WTC11 (cell line): ENCODE results near the gene HSPBAP1.

Source experiments
- ARID4B ChIP-seq: sonication (generic); formaldehyde crosslinking; IDR thresholded peaks from 2 replicates; pipeline ENCODE4 v1.8.0; 2023; ENCODE audit warnings: missing genetic modification reagents, mild to moderate bottlenecking, borderline replicate concordance
- ATF2 ChIP-seq: sonication (generic); formaldehyde crosslinking; IDR thresholded peaks from 2 replicates; pipeline ENCODE4 v1.8.1; 2022; ENCODE audit warnings: low read depth, missing genetic modification reagents, borderline replicate concordance
- ATF3 ChIP-seq: sonication (generic); formaldehyde crosslinking; conservative IDR thresholded peaks from 2 replicates; pipeline ENCODE4 v1.8.1; 2022; ENCODE audit warnings: mild to moderate bottlenecking, missing genetic modification reagents
- CREB1 ChIP-seq: sonication (generic); formaldehyde crosslinking; IDR thresholded peaks from 2 replicates; pipeline ENCODE4 v1.8.0; 2023; ENCODE audit warnings: mild to moderate bottlenecking, missing genetic modification reagents
- CTCF ChIP-seq: fragments of 200-600 bp; IDR thresholded peaks from 2 replicates; pipeline ENCODE4 v1.8.0; 2022; ENCODE audit warnings: antibody characterized with exemption
- FOXJ3 ChIP-seq: sonication (generic); formaldehyde crosslinking; IDR thresholded peaks from 2 replicates; pipeline ENCODE4 v1.9.0; 2021; ENCODE audit warnings: missing genetic modification reagents, mild to moderate bottlenecking, borderline replicate concordance
- IRF2 ChIP-seq: sonication (generic); formaldehyde crosslinking; IDR thresholded peaks from 2 replicates; pipeline ENCODE4 v1.8.0; 2022; ENCODE audit warnings: low read depth, missing genetic modification reagents, borderline replicate concordance
- RORB ChIP-seq: fragments of 250-450 bp; sonication (Bioruptor Pico); IDR thresholded peaks from 2 replicates; pipeline ENCODE4 v1.9.0; 2021; ENCODE audit warnings: mild to moderate bottlenecking
- USF1 ChIP-seq: sonication (generic); formaldehyde crosslinking; IDR thresholded peaks from 2 replicates; pipeline ENCODE4 v1.8.0; 2022; ENCODE audit warnings: mild to moderate bottlenecking, missing genetic modification reagents
- ZNF416 ChIP-seq: fragments of 250-450 bp; sonication (Bioruptor Pico); IDR thresholded peaks from 2 replicates; pipeline ENCODE4 v1.9.0; 2021; ENCODE audit warnings: mild to moderate bottlenecking, inconsistent platforms
- TF ChIP-seq, protein P1 (sequence below): sonication (generic); formaldehyde crosslinking; IDR thresholded peaks from 2 replicates; pipeline ENCODE4 v1.8.0; 2022; ENCODE audit warnings: mild to moderate bottlenecking, missing genetic modification reagents

DNA sequence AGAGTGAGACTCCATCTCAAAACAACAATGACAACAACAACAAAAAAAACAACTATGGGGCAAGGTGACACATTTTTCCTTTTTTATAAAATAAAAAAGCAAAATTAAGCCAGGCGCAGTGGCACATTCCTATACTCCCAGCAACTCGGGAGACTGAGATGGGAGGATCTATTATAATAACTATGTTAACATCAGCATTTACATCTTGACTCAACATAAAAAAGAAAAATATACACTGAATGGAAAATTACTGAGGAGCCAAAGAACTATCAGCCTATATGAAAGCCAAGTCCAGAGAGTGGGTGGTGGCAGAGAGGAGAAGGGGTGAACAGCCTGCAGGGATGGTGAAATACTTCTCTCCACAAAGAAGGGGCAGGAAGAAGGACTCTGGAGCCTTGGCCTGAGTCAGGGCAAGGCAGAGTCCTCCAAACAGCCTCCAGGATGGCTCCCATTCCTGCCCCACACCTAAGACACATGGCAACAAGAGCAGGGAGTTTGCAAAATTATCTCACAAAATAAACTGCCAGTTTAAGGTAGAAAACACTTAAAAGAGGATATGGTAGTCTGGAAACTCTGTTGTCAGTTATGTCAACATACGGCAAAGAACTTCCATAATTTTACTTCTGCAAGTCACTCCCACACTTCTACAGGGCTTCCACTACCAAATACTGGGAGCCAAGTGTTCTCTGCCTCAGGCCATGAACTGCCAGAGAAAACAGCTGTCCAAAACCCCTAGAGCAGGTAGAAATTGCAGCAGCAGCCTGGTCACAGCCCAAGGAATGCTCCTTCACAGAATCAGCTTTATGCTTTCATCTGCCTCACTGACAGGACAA, 25.9 kb downstream of the HSPBAP1 start:
- no peak for TF ChIP-seq CREB1
- TF ChIP-seq, protein P1, sequence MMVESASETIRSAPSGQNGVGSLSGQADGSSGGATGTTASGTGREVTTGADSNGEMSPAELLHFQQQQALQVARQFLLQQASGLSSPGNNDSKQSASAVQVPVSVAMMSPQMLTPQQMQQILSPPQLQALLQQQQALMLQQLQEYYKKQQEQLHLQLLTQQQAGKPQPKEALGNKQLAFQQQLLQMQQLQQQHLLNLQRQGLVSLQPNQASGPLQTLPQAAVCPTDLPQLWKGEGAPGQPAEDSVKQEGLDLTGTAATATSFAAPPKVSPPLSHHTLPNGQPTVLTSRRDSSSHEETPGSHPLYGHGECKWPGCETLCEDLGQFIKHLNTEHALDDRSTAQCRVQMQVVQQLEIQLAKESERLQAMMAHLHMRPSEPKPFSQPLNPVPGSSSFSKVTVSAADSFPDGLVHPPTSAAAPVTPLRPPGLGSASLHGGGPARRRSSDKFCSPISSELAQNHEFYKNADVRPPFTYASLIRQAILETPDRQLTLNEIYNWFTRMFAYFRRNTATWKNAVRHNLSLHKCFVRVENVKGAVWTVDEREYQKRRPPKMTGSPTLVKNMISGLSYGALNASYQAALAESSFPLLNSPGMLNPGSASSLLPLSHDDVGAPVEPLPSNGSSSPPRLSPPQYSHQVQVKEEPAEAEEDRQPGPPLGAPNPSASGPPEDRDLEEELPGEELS = no peak
- TF ChIP-seq CTCF = no peak
- TF ChIP-seq ARID4B (CRISPR knock-in tag) = no peak
- no peak for TF ChIP-seq USF1
- no peak for TF ChIP-seq ATF2 (CRISPR knock-in tag)
- no peak for TF ChIP-seq IRF2
- no peak for TF ChIP-seq ZNF416
- no peak for TF ChIP-seq FOXJ3 (CRISPR knock-in tag)
- no peak for TF ChIP-seq RORB (CRISPR knock-in tag)
- no peak for TF ChIP-seq ATF3 (CRISPR knock-in tag)
